ENCODE results near the gene IL19. TPM values are rescaled to one million over a fixed set of nuclear protein-coding genes. Genes with fewer than 3 reads are reported as not detected.
A peak's percentile ranks its signal among the peaks of the same experiment; 100 is the strongest.

IL19 gene
- total and polyA plus RNA-seq, 9 of the 15 experiments (the other 6 are each of a cell fraction or from before 2014, with no cell fraction given): not detected

DNA sequence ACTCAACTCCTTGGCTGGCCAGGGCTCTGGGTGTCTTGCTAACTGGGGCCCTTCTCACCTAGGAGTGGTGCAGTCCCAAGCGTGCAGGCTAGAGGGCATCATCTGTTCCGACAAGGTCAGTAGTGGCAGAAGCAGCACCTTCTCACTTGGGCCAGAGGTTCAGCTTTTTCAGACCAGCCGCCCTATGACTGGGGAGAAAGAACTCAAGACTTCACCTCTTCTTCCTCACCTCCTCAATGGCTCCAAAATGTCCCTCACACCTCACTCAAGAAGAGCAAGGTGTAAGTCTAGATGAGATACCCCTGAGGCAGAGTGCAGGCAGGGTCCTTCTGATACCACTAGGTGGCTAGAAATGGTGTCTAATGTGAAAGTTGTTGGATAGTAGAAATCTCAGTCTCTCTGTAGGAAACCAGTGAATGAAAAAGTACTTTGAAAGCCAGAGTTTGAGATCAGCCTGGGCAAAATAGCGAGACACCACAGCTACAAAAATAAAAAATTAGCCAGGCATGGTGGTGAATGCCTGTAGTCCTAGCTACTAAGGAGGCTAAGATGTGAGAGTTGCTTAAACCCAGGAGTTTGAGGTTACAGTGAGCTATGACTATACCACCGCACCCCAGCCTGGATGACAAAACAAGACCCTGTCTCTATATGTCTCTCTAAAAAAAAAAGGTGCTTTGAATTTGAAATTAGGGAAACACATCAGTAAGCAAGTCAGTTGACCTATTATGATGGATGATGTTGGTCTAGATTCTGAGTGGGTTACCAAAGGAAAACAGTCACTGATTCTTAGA lies 86.3 kb downstream of the IL19 start (continued):
- TF ChIP-seq, protein P1, sequence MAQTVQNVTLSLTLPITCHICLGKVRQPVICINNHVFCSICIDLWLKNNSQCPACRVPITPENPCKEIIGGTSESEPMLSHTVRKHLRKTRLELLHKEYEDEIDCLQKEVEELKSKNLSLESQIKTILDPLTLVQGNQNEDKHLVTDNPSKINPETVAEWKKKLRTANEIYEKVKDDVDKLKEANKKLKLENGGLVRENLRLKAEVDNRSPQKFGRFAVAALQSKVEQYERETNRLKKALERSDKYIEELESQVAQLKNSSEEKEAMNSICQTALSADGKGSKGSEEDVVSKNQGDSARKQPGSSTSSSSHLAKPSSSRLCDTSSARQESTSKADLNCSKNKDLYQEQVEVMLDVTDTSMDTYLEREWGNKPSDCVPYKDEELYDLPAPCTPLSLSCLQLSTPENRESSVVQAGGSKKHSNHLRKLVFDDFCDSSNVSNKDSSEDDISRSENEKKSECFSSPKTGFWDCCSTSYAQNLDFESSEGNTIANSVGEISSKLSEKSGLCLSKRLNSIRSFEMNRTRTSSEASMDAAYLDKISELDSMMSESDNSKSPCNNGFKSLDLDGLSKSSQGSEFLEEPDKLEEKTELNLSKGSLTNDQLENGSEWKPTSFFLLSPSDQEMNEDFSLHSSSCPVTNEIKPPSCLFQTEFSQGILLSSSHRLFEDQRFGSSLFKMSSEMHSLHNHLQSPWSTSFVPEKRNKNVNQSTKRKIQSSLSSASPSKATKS (CRISPR knock-in tag; IDR thresholded peaks at IDR 0.05): no peak
- TF ChIP-seq ZNF143 (CRISPR knock-in tag; IDR thresholded peaks at IDR 0.05) (no peak), ZSCAN29 (IDR thresholded peaks at IDR 0.05) (no peak), HOXB6 (CRISPR knock-in tag; IDR thresholded peaks at IDR 0.05; ENCODE audit: borderline replicate concordance) (no peak), ZNF174 (CRISPR knock-in tag; IDR thresholded peaks at IDR 0.05) (no peak), BACH1 (tag; IDR thresholded peaks at IDR 0.05) (no peak), MTA3 (IDR thresholded peaks at IDR 0.05; ENCODE audit: borderline replicate concordance) (0 out of 2 replicates have a peak, but pooled peaks have one; percentile 31), PHB (CRISPR knock-in tag; IDR thresholded peaks at IDR 0.05) (no peak), SOX6 (IDR thresholded peaks at IDR 0.05) (no peak), KAT7 (CRISPR knock-in tag; IDR thresholded peaks at IDR 0.05; ENCODE audit: borderline replicate concordance) (no peak), CBFA2T2 (conservative IDR thresholded peaks at IDR 0.05) (no peak), ADNP (tag; IDR thresholded peaks at IDR 0.05) (no peak)
- TF ChIP-seq, protein P2, sequence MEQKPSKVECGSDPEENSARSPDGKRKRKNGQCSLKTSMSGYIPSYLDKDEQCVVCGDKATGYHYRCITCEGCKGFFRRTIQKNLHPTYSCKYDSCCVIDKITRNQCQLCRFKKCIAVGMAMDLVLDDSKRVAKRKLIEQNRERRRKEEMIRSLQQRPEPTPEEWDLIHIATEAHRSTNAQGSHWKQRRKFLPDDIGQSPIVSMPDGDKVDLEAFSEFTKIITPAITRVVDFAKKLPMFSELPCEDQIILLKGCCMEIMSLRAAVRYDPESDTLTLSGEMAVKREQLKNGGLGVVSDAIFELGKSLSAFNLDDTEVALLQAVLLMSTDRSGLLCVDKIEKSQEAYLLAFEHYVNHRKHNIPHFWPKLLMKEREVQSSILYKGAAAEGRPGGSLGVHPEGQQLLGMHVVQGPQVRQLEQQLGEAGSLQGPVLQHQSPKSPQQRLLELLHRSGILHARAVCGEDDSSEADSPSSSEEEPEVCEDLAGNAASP (IDR thresholded peaks at IDR 0.05): no peak
- TF ChIP-seq, protein P3, sequence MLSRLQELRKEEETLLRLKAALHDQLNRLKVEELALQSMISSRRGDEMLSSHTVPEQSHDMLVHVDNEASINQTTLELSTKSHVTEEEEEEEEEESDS (CRISPR knock-in tag; IDR thresholded peaks at IDR 0.05): no peak
- TF ChIP-seq, protein P4, sequence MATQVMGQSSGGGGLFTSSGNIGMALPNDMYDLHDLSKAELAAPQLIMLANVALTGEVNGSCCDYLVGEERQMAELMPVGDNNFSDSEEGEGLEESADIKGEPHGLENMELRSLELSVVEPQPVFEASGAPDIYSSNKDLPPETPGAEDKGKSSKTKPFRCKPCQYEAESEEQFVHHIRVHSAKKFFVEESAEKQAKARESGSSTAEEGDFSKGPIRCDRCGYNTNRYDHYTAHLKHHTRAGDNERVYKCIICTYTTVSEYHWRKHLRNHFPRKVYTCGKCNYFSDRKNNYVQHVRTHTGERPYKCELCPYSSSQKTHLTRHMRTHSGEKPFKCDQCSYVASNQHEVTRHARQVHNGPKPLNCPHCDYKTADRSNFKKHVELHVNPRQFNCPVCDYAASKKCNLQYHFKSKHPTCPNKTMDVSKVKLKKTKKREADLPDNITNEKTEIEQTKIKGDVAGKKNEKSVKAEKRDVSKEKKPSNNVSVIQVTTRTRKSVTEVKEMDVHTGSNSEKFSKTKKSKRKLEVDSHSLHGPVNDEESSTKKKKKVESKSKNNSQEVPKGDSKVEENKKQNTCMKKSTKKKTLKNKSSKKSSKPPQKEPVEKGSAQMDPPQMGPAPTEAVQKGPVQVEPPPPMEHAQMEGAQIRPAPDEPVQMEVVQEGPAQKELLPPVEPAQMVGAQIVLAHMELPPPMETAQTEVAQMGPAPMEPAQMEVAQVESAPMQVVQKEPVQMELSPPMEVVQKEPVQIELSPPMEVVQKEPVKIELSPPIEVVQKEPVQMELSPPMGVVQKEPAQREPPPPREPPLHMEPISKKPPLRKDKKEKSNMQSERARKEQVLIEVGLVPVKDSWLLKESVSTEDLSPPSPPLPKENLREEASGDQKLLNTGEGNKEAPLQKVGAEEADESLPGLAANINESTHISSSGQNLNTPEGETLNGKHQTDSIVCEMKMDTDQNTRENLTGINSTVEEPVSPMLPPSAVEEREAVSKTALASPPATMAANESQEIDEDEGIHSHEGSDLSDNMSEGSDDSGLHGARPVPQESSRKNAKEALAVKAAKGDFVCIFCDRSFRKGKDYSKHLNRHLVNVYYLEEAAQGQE (IDR thresholded peaks at IDR 0.05; ENCODE audit: borderline replicate concordance): peak; percentile 24; the same call in 1 of the 2 replicates
- TF ChIP-seq, protein P4 (CRISPR knock-in tag; IDR thresholded peaks at IDR 0.05; ENCODE audit: low read depth): no peak

Measured in K562 (cell line).